Measurements from ENCODE around the gene HSD17B12. TPM values are rescaled to one million over a fixed set of nuclear protein-coding genes. Genes with fewer than 3 reads are reported as not detected.

Gene HSD17B12
- total RNA-seq, 2 donors from 2014 or later, result 39.7 to 42.8 TPM

DNA sequence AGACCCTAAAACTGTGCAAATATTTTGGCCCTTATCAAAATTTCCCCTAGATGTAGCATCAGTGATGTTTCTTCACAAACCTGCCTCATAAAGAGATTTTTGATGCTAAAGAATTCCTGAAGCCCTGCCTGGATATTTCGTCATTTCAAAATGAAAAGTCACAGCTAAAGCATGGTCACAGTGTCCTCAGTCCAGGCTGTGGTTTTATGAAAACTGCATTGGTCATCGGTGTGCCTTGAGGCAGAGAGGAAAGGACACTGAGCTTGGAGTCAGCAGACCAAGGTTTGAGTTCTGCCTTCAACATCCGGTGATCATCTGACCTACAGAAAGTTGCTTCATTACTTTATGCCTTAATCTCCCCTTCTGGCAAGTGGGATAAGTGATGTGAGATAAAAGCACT is 165.3 kb downstream of the HSD17B12 start:
- H3K9me3 ChIP-seq, result no peaks in the 10 kb centered on the region
- H3K36me3 ChIP-seq (replicated peaks in 1 of 2; ENCODE audit: insufficient read depth in 1 of 2, low read depth in 2 of 2), result peaks cover 0 to 1% of the 10 kb centered on the region in 2 donors
- no peak for DNase-seq
- TF ChIP-seq, protein P1, sequence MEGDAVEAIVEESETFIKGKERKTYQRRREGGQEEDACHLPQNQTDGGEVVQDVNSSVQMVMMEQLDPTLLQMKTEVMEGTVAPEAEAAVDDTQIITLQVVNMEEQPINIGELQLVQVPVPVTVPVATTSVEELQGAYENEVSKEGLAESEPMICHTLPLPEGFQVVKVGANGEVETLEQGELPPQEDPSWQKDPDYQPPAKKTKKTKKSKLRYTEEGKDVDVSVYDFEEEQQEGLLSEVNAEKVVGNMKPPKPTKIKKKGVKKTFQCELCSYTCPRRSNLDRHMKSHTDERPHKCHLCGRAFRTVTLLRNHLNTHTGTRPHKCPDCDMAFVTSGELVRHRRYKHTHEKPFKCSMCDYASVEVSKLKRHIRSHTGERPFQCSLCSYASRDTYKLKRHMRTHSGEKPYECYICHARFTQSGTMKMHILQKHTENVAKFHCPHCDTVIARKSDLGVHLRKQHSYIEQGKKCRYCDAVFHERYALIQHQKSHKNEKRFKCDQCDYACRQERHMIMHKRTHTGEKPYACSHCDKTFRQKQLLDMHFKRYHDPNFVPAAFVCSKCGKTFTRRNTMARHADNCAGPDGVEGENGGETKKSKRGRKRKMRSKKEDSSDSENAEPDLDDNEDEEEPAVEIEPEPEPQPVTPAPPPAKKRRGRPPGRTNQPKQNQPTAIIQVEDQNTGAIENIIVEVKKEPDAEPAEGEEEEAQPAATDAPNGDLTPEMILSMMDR (IDR thresholded peaks at IDR 0.05), result no peak
- no peaks in the 10 kb centered on the region for H3K27me3 ChIP-seq
- no peak for ATAC-seq
- intact Hi-C loops (cut with DNase I), result no loop called here
- H3K4me3 ChIP-seq, result no peak overlapping the region
- 95 to 97% methylated on average over 3 of the region's 3 CpGs for WGBS, 2 donors
- H3K27ac ChIP-seq, result no peak overlapping the region
- H3K4me1 ChIP-seq, result no peaks in the 10 kb centered on the region

GRCh38 chr11:43852057-43852636 is 171.6 kb downstream of the HSD17B12 start:
- Histone ChIP-seq H3K9me3 (no peaks in the 10 kb centered on the region), H3K4me1 (no peaks in the 10 kb centered on the region), H3K27me3 (no peaks in the 10 kb centered on the region), H3K4me3 (no peak overlapping the region), H3K36me3 (replicated peaks in 1 of 2; ENCODE audit: insufficient read depth in 1 of 2, low read depth in 2 of 2) (peaks cover 0 to 2% of the 10 kb centered on the region in 2 donors), H3K27ac (no peak overlapping the region)
- ATAC-seq (no peak), DNase-seq (peak; percentile 32 to 71 (median 58))
- no peak for TF ChIP-seq POLR2A (IDR thresholded peaks at IDR 0.05)
- TF ChIP-seq, protein P1 (IDR thresholded peaks at IDR 0.05), result peak; percentile 51 to 71 (median 63)
- 37 to 46% methylated on average over 4 of the region's 4 CpGs for WGBS, 2 donors
- intact Hi-C loops (cut with DNase I), result no loop called here

- Histone ChIP-seq H3K4me3 (no peak overlapping the region), H3K9me3 (no peaks in the 10 kb centered on the region), H3K27ac (no peak overlapping the region), H3K4me1 (no peaks in the 10 kb centered on the region), H3K36me3 (replicated peaks in 1 of 2; ENCODE audit: insufficient read depth in 1 of 2, low read depth in 2 of 2) (peaks cover 0 to 2% of the 10 kb centered on the region in 2 donors), H3K27me3 (no peaks in the 10 kb centered on the region)
- no peak for ATAC-seq
- DNase-seq, result no peak
- TF ChIP-seq POLR2A (IDR thresholded peaks at IDR 0.05), result no peak
- TF ChIP-seq, protein P1 (IDR thresholded peaks at IDR 0.05), result no peak
- intact Hi-C loops (cut with DNase I), result no loop called here
These were observed 173.2 kb downstream of the HSD17B12 start for GRCh38 chr11:43853781-43854180.

DNA sequence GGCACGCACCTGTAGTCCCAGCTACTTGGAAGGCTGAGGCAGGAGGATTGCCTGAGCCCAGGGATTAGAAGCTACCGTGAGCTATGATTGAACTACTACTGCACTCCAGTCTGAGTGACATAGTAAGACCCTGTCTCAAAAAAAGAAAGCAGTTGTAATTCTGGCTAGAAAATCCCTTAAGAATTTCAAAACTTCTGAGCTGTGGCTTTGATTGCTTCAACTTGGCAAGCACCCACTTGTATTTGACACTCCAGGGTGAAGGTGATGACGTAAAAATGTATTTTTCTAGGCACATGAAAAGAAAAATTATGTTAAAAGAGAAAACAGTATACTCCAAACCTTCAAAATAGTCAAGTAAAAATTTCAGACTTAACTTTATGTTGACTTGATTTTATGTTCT is 176.5 kb downstream of the HSD17B12 start:
- ATAC-seq (no peak), DNase-seq (no peak)
- Histone ChIP-seq H3K27me3 (no peaks in the 10 kb centered on the region), H3K36me3 (replicated peaks in 1 of 2; ENCODE audit: insufficient read depth in 1 of 2, low read depth in 2 of 2) (peaks cover 0 to 2% of the 10 kb centered on the region in 2 donors), H3K27ac (no peak overlapping the region), H3K4me3 (no peak overlapping the region), H3K9me3 (peaks cover 0 to 7% (median 0%) of the 10 kb centered on the region in 3 donors), H3K4me1 (no peaks in the 10 kb centered on the region)
- TF ChIP-seq, protein P1 (IDR thresholded peaks at IDR 0.05), result no peak
- TF ChIP-seq POLR2A (IDR thresholded peaks at IDR 0.05), result no peak
- intact Hi-C loops (cut with DNase I), result no loop called here
- 96 to 98% methylated on average over 3 of the region's 3 CpGs for WGBS, 2 donors

DNA sequence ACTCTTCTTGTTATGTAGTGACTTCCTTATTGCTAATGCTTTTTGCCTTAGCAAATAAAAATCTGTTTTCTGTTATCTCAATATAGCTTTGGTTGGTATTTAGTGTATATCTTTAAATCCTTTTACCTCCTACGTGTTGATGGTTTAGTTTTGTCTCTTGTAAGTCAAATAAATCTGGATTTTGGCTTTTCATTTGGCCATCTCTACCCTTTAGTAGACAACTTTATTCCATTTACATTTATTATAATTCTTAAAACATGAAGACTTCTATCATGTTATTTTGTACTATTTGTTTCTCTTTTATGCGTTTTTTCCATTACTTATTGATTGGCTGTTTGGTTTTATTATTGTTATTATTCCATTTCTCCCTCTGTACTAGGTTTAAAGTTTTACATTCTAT is 180.6 kb downstream of the HSD17B12 start:
- Histone ChIP-seq H3K27me3 (no peaks in the 10 kb centered on the region), H3K36me3 (replicated peaks in 1 of 2; ENCODE audit: insufficient read depth in 1 of 2, low read depth in 2 of 2) (no peaks in the 10 kb centered on the region), H3K4me3 (no peak overlapping the region), H3K9me3 (peaks cover 0 to 7% (median 0%) of the 10 kb centered on the region in 3 donors), H3K4me1 (no peaks in the 10 kb centered on the region), H3K27ac (no peak overlapping the region)
- TF ChIP-seq POLR2A (IDR thresholded peaks at IDR 0.05), result no peak
- TF ChIP-seq, protein P1 (IDR thresholded peaks at IDR 0.05), result no peak
- 76 to 79% methylated on average over 2 of the region's 2 CpGs for WGBS, 2 donors
- intact Hi-C loops (cut with DNase I), result no loop called here
- DNase-seq (no peak), ATAC-seq (no peak)
